T-helper 2 cell treated with Interferon-gamma antibody and Interleukin-4, amounts not matched to agents 5 μg/mL and 100 μg/mL, for 36 hours (primary cell): ENCODE data around the gene ARID4A.
"Not testable (repeated sequence)": the region's sequence is repeated elsewhere in the genome, so short reads cannot be mapped to it uniquely, and the experiment has no call there.

Experiments used
- DNase-seq: peaks from one replicate; pipeline ENCODE4 v3.0.0; 2021; ENCODE audit warnings: low spot score
- H3K27ac Mint-ChIP-seq: one replicate; pipeline ENCODE4 v1.8.0; 2021; ENCODE audit warnings: mild to moderate bottlenecking, mixed read lengths
- H3K27me3 Mint-ChIP-seq: one replicate; pipeline ENCODE4 v1.8.0; 2021; ENCODE audit warnings: low read depth, mixed read lengths
- H3K36me3 Mint-ChIP-seq: one replicate; pipeline ENCODE4 v1.8.0; 2021; ENCODE audit warnings: low read depth, mixed read lengths
- H3K4me1 Mint-ChIP-seq: one replicate; pipeline ENCODE4 v1.8.0; 2021; ENCODE audit warnings: low read depth, mixed read lengths
- H3K4me3 Mint-ChIP-seq: one replicate; pipeline ENCODE4 v1.8.0; 2022; ENCODE audit warnings: mild to moderate bottlenecking, moderate library complexity, mixed read lengths
- H3K9me3 Mint-ChIP-seq: one replicate; pipeline ENCODE4 v1.8.0; 2021; ENCODE audit warnings: mixed read lengths

Gene ARID4A

DNA sequence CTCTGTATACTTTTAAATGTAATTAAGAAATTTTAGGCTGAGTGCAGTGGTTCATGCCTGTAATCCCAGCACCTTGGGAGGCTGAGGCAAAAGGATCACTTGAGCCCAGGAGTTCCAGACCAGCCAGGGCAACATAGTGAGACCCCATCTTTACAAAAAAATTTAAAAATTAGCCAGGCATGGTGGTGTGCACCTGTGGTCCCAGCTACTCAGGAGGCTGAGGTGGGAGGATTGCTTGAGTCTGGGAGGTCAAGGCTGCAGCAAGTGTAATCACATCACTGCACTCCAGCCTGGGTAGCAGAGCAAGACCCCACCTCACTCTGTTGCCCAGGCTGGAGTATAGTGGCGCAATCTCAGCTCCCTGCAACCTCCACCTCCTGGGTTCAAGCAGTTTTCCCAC is 63.9 kb downstream of the ARID4A start:
- peaks cover 32% of the 10 kb centered on the region for H3K36me3 Mint-ChIP-seq
- not testable (repeated sequence) for H3K27ac Mint-ChIP-seq, H3K4me1 Mint-ChIP-seq, H3K27me3 Mint-ChIP-seq, H3K4me3 Mint-ChIP-seq, DNase-seq, H3K9me3 Mint-ChIP-seq

DNA sequence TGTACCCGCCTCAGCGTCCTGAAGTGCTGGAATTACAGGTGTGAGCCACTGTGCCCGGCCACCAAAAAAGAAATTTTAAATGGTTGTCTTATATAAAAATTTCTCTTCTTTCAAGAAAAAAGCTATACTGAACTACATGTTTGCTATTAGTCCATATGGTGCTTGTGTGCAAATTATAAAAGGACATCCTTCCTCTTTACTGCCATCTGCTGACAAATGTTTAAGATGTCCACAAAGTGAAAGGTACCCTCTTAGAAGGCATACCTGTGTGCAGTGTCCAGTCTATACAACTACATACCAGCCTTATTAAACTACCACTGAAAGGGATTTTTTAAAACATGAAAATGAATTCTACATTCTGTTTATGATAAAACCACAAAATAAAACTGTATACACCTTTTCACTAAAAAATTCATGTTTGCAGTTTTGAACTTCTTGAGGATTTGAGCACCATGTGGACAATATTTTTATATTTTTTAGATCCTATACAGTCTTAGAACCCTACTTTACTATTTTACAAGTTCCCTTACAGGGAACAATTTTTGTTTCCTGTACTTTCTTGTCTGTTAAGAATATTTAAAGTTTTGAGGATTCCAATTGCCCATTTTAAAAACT is 64.5 kb downstream of the ARID4A start:
- H3K9me3 Mint-ChIP-seq, result no peaks in the 10 kb centered on the region
- H3K4me1 Mint-ChIP-seq, result peaks cover 2% of the 10 kb centered on the region
- no peak overlapping the region for H3K27ac Mint-ChIP-seq
- no peak overlapping the region for H3K4me3 Mint-ChIP-seq
- H3K36me3 Mint-ChIP-seq, result peaks cover 35% of the 10 kb centered on the region
- H3K27me3 Mint-ChIP-seq, result no peaks in the 10 kb centered on the region
- DNase-seq, result no peak

- Mint-ChIP-seq H3K27me3 (no peaks in the 10 kb centered on the region), H3K27ac (no peak overlapping the region), H3K4me3 (no peak overlapping the region), H3K9me3 (no peaks in the 10 kb centered on the region), H3K36me3 (peaks cover 41% of the 10 kb centered on the region), H3K4me1 (peaks cover 2% of the 10 kb centered on the region)
- DNase-seq, result no peak
Observed at GRCh38 chr14:58364316-58364715, 66.0 kb downstream of the ARID4A start.

DNA sequence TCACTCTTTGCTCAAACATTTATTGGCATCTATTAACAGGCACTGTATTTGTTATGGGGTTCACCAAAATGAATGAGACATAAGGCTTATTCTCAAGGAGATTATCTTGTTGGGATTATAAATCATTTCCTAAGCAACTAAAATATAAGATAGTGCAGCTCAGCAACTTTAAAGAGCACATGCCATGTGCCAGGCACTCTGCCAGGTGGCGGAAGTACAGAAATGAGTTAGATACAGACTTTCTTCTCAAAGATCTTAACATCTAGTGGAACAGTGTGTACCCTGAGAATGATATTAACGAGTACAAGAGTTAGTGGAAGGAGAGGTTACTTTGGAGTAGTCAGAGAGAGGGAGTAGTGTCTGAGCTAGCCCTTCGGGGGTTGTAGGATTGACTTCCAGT is 68.9 kb downstream of the ARID4A start:
- Mint-ChIP-seq H3K4me1 (peaks cover 2% of the 10 kb centered on the region), H3K27ac (no peak overlapping the region), H3K9me3 (no peaks in the 10 kb centered on the region), H3K4me3 (no peak overlapping the region), H3K27me3 (no peaks in the 10 kb centered on the region), H3K36me3 (peaks cover 44% of the 10 kb centered on the region)
- no peak for DNase-seq

DNA sequence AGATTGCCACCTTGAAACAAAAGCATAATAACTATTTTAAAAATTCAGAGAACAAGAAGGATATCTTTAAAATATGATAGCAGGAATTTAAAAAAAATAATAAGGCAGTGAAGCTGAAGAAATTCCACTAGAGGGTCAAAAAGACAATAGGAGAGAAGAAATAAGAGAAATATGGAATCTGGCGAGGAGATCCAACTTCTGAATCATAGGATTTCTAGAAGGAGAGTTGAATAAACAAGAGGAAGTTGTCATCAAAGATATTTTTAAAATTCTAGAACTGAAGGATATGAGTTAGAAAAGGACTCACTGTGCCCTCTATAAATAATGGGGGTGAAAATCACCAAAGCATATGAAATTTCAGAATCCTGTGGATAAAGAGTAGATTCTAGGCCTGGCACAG is 70.6 kb downstream of the ARID4A start:
- DNase-seq, result no peak
- Mint-ChIP-seq H3K9me3 (no peaks in the 10 kb centered on the region), H3K27me3 (no peaks in the 10 kb centered on the region), H3K27ac (no peak overlapping the region), H3K4me1 (peaks cover 2% of the 10 kb centered on the region), H3K36me3 (peaks cover 48% of the 10 kb centered on the region), H3K4me3 (no peak overlapping the region)

DNA sequence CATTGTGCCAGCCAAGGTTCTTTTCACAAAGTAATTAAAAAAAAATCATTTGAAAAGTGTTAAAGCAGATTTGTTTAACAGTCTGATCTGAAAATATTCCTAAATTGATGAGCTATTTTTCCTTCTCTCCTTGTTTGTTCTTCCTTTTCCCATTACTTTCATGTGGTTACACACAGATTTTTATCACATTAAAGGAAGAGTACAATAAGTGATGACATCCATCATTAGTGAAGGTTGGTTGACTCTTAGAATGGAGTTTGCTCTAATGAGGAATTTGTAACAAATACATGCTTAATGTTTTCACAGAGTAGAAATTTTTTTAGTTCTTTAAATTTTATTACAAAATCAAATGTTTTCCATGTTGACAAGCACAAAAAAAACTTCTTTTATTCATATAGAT is 78.4 kb downstream of the ARID4A start:
- H3K27ac Mint-ChIP-seq, result no peak overlapping the region

DNA sequence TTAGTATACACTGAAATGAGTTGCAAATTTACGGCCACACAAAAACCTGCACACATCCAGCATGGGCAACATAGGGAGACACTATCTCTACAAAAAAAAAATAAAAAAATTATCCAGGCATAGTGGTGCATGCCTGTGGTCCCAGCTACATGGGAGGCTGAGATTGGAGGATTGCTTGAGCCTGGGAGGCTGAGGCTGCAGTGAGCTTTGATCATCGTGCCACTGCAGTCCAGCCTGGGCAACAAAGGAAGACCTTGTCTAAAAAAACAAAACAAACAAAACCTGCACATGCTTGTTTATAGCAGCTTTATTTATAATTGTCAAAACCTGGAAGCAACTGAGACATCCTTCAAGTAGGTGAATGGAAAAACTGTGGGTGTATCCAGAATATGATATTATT is 92.5 kb downstream of the ARID4A start:
- H3K9me3 Mint-ChIP-seq, result no peaks in the 10 kb centered on the region
- H3K36me3 Mint-ChIP-seq, result no peaks in the 10 kb centered on the region
- peaks cover 5% of the 10 kb centered on the region for H3K4me1 Mint-ChIP-seq
- H3K27ac Mint-ChIP-seq, result no peak overlapping the region
- H3K4me3 Mint-ChIP-seq, result no peak overlapping the region
- H3K27me3 Mint-ChIP-seq, result no peaks in the 10 kb centered on the region
- DNase-seq, result no peak

More for the DNA sequence above, 78.4 kb downstream of the ARID4A start:
- Mint-ChIP-seq H3K9me3 (no peaks in the 10 kb centered on the region), H3K4me1 (no peaks in the 10 kb centered on the region), H3K36me3 (peaks cover 46% of the 10 kb centered on the region), H3K27me3 (no peaks in the 10 kb centered on the region), H3K4me3 (no peak overlapping the region)
- no peak for DNase-seq

GRCh38 chr14:58395562-58395811 is 97.1 kb downstream of the ARID4A start:
- no peaks in the 10 kb centered on the region for H3K36me3 Mint-ChIP-seq
- no peak for DNase-seq
- peak overlapping the region; percentile 16 for H3K27ac Mint-ChIP-seq
- no peaks in the 10 kb centered on the region for H3K9me3 Mint-ChIP-seq
- peak overlapping the region; percentile 62 for H3K4me3 Mint-ChIP-seq
- H3K4me1 Mint-ChIP-seq, result peaks cover 10% of the 10 kb centered on the region
- H3K27me3 Mint-ChIP-seq, result no peaks in the 10 kb centered on the region

DNA sequence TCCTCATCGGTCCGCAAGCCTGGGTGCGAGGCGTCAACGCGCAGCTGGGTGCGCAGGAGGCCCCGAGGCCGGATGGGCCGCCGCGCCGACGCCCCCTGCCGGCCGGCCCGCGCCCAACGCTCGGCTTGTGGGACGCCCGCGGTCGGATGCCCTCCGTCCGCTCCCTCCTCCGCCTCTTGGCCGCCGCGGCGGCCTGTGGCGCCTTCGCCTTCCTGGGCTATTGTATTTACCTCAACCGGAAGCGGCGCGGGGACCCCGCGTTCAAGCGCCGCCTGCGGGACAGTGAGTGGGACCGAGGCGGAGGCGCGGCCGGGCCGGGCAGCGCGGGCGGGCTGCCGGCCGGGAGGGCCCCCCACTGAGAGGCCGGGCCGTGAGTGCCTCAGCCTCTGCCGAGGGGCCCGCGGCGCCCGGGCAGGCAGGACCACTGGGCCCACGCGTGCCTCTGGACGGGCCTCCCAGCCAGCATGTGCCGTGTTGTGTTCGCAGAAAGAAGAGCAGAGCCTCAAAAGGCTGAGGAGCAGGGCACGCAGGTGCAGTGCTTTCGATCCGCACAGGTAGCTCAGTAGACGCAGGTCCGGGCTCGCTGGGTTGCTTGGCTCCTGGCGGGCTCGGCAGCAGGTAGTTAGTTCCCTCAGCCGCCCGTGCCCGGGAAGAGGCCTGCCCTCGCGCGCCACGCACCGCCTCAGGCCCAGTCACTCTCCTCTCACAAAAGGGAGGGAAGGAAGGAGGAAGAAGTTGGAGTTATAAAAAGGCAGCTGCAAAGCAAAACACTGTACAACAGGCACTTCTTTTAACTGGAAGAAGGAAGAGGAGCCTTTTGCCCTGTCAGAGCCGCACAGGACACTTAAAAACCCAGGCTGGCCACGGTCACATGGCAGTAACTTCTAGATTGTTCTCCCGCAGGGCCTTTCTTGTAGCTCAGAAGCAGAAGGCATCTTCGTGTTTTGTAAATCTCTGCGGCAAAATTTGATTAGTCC is 97.7 kb downstream of the ARID4A start, which contains the start of gene TOMM20L:
TOMM20L (plus strand) TSS at position 119 of the 977 bp plus-strand sequence; CDS start at position 147, 28 bp downstream.
- Mint-ChIP-seq H3K4me3 (peak within 1 kb of the TSS; percentile 74), H3K27ac (peak within 1 kb of the TSS; percentile 68), H3K36me3 (no peaks in the 10 kb centered on the region), H3K4me1 (peaks cover 10% of the 10 kb centered on the region), H3K9me3 (no peaks in the 10 kb centered on the region), H3K27me3 (no peaks in the 10 kb centered on the region)
- peak; percentile 79 for DNase-seq

GRCh38 chr14:58397156-58397555 is 98.8 kb downstream of the ARID4A start:
- Mint-ChIP-seq H3K36me3 (peaks cover 3% of the 10 kb centered on the region), H3K4me1 (peaks cover 10% of the 10 kb centered on the region), H3K4me3 (peak overlapping the region; percentile 2), H3K27ac (no peak overlapping the region), H3K9me3 (no peaks in the 10 kb centered on the region), H3K27me3 (no peaks in the 10 kb centered on the region)
- DNase-seq, result no peak

DNA sequence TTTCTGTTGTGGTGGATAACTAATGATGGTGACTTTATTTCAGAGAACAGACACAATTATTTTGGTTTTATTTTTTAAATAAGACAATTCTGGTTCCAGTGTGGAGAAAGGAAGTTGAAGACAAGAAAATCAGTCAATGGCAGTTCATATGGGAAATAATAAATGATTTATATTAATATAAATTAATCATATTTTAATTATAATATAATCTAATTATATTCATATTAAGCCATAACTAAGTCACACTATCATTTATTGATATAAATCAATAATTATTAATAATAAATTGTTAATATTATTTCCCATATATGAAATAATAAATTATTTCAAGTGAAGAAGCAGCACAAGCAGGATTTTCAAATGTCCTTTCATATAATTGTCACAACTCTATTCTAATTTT is 100.1 kb downstream of the ARID4A start:
- H3K36me3 Mint-ChIP-seq, result peaks cover 3% of the 10 kb centered on the region

DNA sequence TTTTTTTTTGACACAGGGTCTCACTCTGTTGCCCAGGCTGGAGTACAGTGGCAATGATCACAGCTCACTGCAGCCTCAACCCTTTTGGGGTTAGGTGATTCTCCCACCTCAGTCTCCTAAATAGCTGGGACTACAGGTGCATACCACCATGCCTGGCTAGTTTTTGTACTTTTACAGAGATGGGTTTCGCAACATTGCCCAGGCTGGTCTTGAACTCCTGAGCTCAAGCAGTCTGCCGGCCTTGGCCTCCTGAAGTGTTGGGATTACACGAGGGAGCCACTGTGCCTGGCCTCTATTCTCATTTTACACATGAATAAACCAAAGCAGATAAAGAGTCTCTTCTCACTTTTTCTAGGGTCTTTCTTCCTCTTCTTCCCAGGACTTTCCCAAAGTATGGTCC is 100.5 kb downstream of the ARID4A start:
- Mint-ChIP-seq H3K4me3 (no peak overlapping the region), H3K27me3 (no peaks in the 10 kb centered on the region), H3K36me3 (peaks cover 3% of the 10 kb centered on the region), H3K4me1 (peaks cover 10% of the 10 kb centered on the region), H3K27ac (no peak overlapping the region), H3K9me3 (no peaks in the 10 kb centered on the region)
- DNase-seq, result no peak

More for the DNA sequence above, 100.1 kb downstream of the ARID4A start:
- no peak for DNase-seq
- H3K4me1 Mint-ChIP-seq, result peaks cover 10% of the 10 kb centered on the region
- no peak overlapping the region for H3K27ac Mint-ChIP-seq
- H3K4me3 Mint-ChIP-seq, result no peak overlapping the region
- no peaks in the 10 kb centered on the region for H3K27me3 Mint-ChIP-seq
- H3K9me3 Mint-ChIP-seq, result no peaks in the 10 kb centered on the region

DNA sequence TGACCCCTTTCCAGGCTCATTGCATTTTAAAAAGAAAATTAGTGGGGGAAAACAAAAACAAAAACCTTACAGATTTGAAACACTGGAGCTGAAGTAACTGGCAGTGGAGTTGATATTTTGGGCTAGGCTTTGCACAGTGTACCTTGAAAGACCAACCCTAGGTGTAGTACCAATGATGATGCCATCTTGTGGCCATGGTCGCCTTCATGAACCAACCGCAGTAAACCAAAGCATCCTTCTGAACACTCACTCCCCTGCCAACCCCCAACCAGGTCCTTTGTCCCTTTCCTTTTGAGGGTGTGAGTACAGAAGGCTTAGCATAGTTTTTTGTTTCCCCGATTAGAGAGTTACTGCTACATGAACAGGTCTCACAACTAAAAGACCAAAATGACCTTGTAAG is 103.2 kb downstream of the ARID4A start:
- Mint-ChIP-seq H3K36me3 (peaks cover 12% of the 10 kb centered on the region), H3K27me3 (no peaks in the 10 kb centered on the region), H3K4me1 (peaks cover 2% of the 10 kb centered on the region), H3K9me3 (no peaks in the 10 kb centered on the region), H3K27ac (no peak overlapping the region), H3K4me3 (no peak overlapping the region)
- no peak for DNase-seq

DNA sequence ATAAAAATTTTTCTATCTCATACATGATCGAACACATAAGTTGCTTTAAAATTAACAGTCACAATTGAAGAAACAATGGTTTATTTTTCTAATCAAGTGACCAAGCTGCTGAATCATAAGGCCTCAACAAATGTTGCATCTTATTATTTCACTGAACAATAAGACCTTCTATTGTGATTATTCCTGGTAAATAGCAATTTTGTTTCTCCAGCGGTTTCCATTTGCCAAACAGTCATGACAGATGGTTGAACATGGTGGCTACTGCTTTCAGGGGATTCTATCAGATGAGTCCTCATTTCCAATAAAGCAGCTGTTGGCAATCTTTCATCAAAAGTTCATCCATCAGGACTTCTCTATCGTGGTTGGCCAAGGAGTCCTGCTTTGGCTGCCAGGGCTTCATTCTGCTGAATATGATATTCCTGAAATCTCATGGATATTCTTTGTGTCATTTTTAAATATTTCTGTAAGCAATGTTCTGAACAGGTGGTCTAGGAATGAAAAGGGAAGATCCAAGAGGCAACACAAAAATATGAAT is 110.4 kb downstream of the ARID4A start:
- DNase-seq, result no peak
- no peaks in the 10 kb centered on the region for H3K9me3 Mint-ChIP-seq
- H3K4me1 Mint-ChIP-seq, result peaks cover 2% of the 10 kb centered on the region
- peaks cover 38% of the 10 kb centered on the region for H3K36me3 Mint-ChIP-seq
- H3K27me3 Mint-ChIP-seq, result no peaks in the 10 kb centered on the region
- no peak overlapping the region for H3K27ac Mint-ChIP-seq
- H3K4me3 Mint-ChIP-seq, result no peak overlapping the region
